KMS-11 (cell line): ENCODE data around the gene SH3BP2.

ENCODE experiments used
- H2AFZ ChIP-seq: fragments of 200-600 bp; sonication (generic); 2 replicates; pipeline ENCODE4 v1.6.1; 2016; ENCODE audit warnings: antibody characterized with exemption, mixed run types, low read depth
- H3K27ac ChIP-seq: fragments of 200-600 bp; sonication (generic); 2 replicates; pipeline ENCODE4 v1.6.1; 2016; ENCODE audit warnings: mild to moderate bottlenecking, mixed run types
- H3K27me3 ChIP-seq: fragments of 200-600 bp; sonication (generic); 2 replicates; pipeline ENCODE4 v1.6.1; 2017; ENCODE audit warnings: mild to moderate bottlenecking, low read depth, mixed run types, moderate library complexity; ENCODE audit not compliant: insufficient read depth
- H3K36me3 ChIP-seq: fragments of 200-600 bp; sonication (generic); 2 replicates; pipeline ENCODE4 v1.6.1; 2017; ENCODE audit warnings: mild to moderate bottlenecking, mixed run types; ENCODE audit not compliant: insufficient read depth
- H3K4me1 ChIP-seq: fragments of 200-600 bp; sonication (generic); 2 replicates; pipeline ENCODE4 v1.6.1; 2016; ENCODE audit warnings: mild to moderate bottlenecking, low read depth, mixed run types; ENCODE audit not compliant: poor library complexity, severe bottlenecking
- H3K4me2 ChIP-seq: fragments of 200-600 bp; sonication (generic); 2 replicates; pipeline ENCODE4 v1.7.0; 2016; ENCODE audit warnings: mild to moderate bottlenecking, mixed run types
- H3K4me3 ChIP-seq: fragments of 200-600 bp; sonication (generic); IDR thresholded peaks from 2 replicates; pipeline ENCODE4 v1.6.1; 2017; ENCODE audit warnings: low read depth, low read length, mixed read lengths; ENCODE audit not compliant: insufficient read depth
- H3K79me2 ChIP-seq: fragments of 200-600 bp; sonication (generic); 2 replicates; pipeline ENCODE4 v1.6.1; 2016; ENCODE audit warnings: low read depth, mixed run types; ENCODE audit not compliant: insufficient read depth
- H3K9ac ChIP-seq: fragments of 200-600 bp; sonication (generic); 2 replicates; pipeline ENCODE4 v1.6.1; 2016; ENCODE audit warnings: mild to moderate bottlenecking, mixed run types
- H4K20me1 ChIP-seq: fragments of 200-600 bp; sonication (generic); 2 replicates; pipeline ENCODE4 v1.6.1; 2016; ENCODE audit warnings: mild to moderate bottlenecking, mixed run types; ENCODE audit not compliant: insufficient read depth
- TF ChIP-seq, protein P1 (sequence below): fragments of 200-600 bp; sonication (generic); conservative IDR thresholded peaks from 2 replicates; pipeline ENCODE4 v1.6.1; 2017; ENCODE audit warnings: low read depth, mild to moderate bottlenecking, antibody characterized with exemption, low read length, moderate library complexity, mixed read lengths

SH3BP2 gene

DNA sequence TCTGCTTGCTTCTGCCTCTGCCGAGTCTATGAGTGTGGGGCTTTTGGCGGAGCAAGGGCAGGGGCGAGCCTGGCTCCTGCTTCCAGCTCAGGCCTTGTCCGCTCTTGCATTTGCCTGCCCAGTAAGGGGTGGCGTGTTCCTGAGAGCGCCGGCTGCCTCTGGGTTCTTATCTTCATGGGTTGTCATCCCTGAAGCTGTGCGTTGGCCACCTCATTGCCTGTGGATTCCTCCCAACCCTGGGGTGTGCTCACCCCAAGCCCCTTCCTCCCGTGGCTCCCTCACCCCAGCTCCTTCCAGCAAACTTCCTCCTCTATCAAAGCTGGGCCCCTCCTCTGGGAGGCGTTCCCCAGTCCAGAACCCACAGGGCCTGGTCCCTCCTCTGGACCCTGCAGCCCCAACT, 17.5 kb downstream of the SH3BP2 start:
- Histone ChIP-seq H3K9ac (no peak overlapping the region), H3K27me3 (no peaks in the 10 kb centered on the region), H3K79me2 (peaks cover 10% of the 10 kb centered on the region; the same call in 1 of the 2 replicates), H3K4me3 (no peak overlapping the region), H2AFZ (no peak overlapping the region), H4K20me1 (no peaks in the 10 kb centered on the region), H3K27ac (no peak overlapping the region), H3K4me1 (peaks cover 8% of the 10 kb centered on the region), H3K36me3 (no peaks in the 10 kb centered on the region), H3K4me2 (no peak overlapping the region)
- TF ChIP-seq, protein P1, sequence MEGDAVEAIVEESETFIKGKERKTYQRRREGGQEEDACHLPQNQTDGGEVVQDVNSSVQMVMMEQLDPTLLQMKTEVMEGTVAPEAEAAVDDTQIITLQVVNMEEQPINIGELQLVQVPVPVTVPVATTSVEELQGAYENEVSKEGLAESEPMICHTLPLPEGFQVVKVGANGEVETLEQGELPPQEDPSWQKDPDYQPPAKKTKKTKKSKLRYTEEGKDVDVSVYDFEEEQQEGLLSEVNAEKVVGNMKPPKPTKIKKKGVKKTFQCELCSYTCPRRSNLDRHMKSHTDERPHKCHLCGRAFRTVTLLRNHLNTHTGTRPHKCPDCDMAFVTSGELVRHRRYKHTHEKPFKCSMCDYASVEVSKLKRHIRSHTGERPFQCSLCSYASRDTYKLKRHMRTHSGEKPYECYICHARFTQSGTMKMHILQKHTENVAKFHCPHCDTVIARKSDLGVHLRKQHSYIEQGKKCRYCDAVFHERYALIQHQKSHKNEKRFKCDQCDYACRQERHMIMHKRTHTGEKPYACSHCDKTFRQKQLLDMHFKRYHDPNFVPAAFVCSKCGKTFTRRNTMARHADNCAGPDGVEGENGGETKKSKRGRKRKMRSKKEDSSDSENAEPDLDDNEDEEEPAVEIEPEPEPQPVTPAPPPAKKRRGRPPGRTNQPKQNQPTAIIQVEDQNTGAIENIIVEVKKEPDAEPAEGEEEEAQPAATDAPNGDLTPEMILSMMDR, result no peak

DNA sequence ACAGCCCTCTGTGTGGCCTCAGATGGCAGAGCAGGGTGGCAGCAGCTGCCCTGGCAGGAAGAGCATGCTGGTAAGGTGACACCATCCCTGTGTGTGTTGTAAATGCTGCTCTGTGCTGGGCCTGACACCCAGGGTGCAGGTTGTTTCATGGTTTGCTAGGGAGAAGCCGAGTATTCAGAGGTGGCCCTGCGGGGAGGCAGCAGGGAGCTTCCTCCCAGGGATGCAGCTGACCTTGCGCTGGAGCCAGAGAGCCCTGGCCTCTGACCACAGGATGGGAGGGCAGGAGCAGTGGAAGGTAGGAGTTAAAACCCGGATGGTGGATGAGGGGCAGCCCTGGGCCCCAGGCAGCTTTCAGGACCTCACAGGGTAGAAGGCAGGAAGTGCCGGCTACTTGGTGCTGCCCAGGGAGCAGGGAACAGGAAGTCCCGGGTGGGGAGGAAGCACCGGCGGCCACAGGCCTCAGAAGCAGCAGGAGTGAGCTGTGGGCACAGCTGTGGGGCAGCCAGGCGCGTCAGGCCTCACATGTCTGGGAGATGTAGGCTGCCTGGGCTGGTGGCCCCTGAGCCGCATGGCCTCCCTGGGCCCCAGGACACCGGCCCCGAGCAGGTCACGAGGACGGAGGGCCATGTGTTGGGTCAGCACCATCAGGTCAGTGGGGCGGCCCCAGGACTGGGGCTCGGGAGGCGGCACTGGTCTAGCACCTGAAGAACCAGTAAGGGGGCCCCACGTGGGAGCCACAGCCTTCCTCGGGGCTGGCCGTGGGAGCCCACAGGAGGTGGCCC, 19.1 kb downstream of the SH3BP2 start:
- TF ChIP-seq, protein P1, result no peak
- Histone ChIP-seq H2AFZ (peak overlapping the region; percentile 67), H3K4me1 (peaks cover 8% of the 10 kb centered on the region), H3K4me2 (peak overlapping the region; percentile 80), H3K79me2 (peaks cover 10% of the 10 kb centered on the region; the same call in 1 of the 2 replicates), H3K27ac (peak overlapping the region; percentile 75), H3K4me3 (no peak overlapping the region), H3K9ac (peak overlapping the region; percentile 90), H4K20me1 (no peaks in the 10 kb centered on the region), H3K36me3 (no peaks in the 10 kb centered on the region), H3K27me3 (no peaks in the 10 kb centered on the region)

DNA sequence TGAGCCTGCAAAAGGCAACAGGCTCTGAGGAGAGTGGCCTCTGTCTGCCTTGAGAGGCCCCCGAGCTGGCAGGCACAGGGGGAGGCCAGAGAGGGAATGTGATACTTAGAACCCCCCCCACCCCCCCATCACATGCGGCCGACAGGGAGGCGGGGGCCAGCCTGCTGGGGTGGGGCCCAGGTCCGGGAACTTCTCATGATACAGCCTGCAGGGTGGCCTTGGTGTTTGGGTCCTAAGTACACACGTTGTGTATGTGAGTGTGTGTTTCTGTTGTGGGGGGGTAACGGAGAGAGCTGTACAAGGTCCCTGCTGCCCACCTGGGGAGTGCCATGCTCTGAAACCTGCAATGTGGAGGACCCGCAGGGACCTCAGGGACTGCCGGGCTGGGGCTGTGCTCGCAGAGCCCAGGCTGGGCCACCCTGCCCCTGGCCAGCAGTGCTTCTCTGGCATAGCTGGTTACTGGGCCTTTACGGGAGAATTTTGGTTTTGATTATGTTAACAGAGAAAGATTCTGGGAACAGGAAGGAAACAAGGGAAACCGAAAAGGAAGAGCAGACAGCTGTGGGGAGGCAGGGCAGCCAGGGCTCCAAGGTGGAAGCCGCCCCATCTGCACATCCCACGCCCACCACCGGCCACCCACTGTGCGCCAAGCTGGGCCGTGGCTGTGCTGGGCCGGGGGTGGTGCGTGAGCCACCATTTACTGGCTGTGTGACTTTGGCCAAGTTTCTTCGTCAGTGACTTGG, 19.9 kb downstream of the SH3BP2 start:
- Histone ChIP-seq H3K4me3 (no peak overlapping the region), H4K20me1 (no peaks in the 10 kb centered on the region), H3K9ac (peak overlapping the region; percentile 90), H3K27me3 (no peaks in the 10 kb centered on the region), H3K36me3 (no peaks in the 10 kb centered on the region), H2AFZ (peak overlapping the region; percentile 67; the same call in 1 of the 2 replicates), H3K4me1 (peaks cover 8% of the 10 kb centered on the region), H3K79me2 (peaks cover 10% of the 10 kb centered on the region; the same call in 1 of the 2 replicates), H3K4me2 (peak overlapping the region; percentile 80), H3K27ac (peak overlapping the region; percentile 75)
- TF ChIP-seq, protein P1, result no peak

DNA sequence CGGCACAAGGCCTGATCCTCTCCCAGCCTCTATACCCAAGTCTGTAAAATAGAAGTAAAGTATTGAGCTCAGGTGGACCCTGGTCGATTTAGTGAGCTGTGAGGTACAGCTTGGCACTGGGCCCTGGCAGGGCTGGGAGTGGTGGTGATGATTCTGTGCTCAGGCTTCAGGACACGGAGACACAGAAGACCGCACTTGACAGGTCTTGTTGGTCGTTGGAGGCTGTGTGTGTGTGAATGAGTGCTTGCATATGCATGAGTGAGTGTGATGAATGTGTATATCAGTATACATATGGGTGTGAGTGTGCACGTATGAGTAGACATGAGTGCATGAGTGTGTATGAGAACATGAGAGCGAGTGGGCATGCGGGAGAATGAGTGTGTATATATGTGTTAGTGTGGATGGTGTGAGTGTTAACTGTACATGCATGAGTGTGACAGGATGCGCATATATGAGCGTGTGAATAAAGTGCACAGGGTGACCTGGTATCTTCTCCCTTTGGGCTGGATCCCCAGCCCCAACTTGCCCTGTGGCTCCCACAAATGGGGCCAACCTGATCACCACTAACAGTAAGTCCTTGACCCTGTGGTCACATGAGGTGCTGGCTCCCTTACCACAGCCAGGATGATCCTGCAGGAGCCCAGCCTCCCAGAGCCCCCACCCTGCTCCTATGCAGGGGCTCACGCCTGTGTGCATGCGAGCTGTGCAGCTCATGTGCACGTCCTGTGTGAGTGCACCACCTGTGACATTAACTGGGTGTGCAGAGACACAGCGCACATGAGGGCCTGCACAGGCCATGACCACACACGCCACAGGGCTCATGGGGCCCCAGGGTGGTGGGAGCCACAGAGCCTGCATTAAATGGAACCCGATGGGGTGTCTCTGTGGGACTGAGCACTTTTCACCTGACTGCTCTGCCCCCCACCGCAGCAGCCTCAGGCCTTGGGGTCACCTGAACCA, 20.8 kb downstream of the SH3BP2 start:
- TF ChIP-seq, protein P1, result no peak
- Histone ChIP-seq H3K79me2 (peaks cover 10% of the 10 kb centered on the region; the same call in 1 of the 2 replicates), H3K27ac (no peak overlapping the region), H3K4me1 (peaks cover 8% of the 10 kb centered on the region), H4K20me1 (no peaks in the 10 kb centered on the region), H3K4me2 (peak overlapping the region; percentile 63; the same call in 1 of the 2 replicates), H3K4me3 (no peak overlapping the region), H3K36me3 (no peaks in the 10 kb centered on the region), H3K27me3 (no peaks in the 10 kb centered on the region), H3K9ac (no peak overlapping the region), H2AFZ (no peak overlapping the region)
